Neural cell (in vitro differentiated cells): ENCODE measurements around the gene SAMD4A. TPM values are rescaled to one million over a fixed set of nuclear protein-coding genes. Genes with fewer than 3 reads are reported as not detected.

ENCODE experiments used
- H2AFZ ChIP-seq: fragments of 200-600, 300-800 bp; sonication (generic), shearing (Covaris generic); 2 replicates; pipeline ENCODE4 v1.6.0; 2014; ENCODE audit warnings: low read depth, mild to moderate bottlenecking, antibody characterized with exemption, low read length, moderate library complexity
- H3F3A ChIP-seq: fragments of 200-600 bp; shearing (Covaris generic); 2 replicates; pipeline ENCODE4 v1.6.1; 2016; ENCODE audit warnings: mild to moderate bottlenecking, moderate library complexity, mixed read lengths, antibody characterized with exemption, low read length; ENCODE audit not compliant: insufficient read depth, poor library complexity, severe bottlenecking
- H3K27ac ChIP-seq: fragments of 200-600, 300-800 bp; sonication (generic), shearing (Covaris generic); 2 replicates; pipeline ENCODE4 v1.5.1; 2014; ENCODE audit warnings: mild to moderate bottlenecking, low read length, moderate library complexity
- H3K27me3 ChIP-seq: fragments of 300-800, 200-600 bp; sonication (generic), shearing (Covaris generic); 2 replicates; pipeline ENCODE4 v1.6.0; 2014; ENCODE audit warnings: mild to moderate bottlenecking, low read depth, low read length, moderate library complexity; ENCODE audit not compliant: insufficient read depth
- H3K36me3 ChIP-seq: fragments of 300-800, 200-600 bp; sonication (generic), shearing (Covaris generic); 2 replicates; pipeline ENCODE4 v1.5.1; 2014; ENCODE audit warnings: mild to moderate bottlenecking, antibody characterized with exemption, low read length, moderate library complexity; ENCODE audit not compliant: insufficient read depth
- H3K4me2 ChIP-seq: fragments of 300-800, 200-600 bp; sonication (generic), shearing (Covaris generic); 2 replicates; pipeline ENCODE4 v1.6.0; 2014; ENCODE audit warnings: mild to moderate bottlenecking, low read length
- H3K4me3 ChIP-seq: fragments of 300-800, 200-600 bp; sonication (generic), shearing (Covaris generic); 2 replicates; pipeline ENCODE4 v1.5.1; 2014; ENCODE audit warnings: mild to moderate bottlenecking, low read length, moderate library complexity
- H3K79me2 ChIP-seq: fragments of 200-600 bp; shearing (Covaris generic); replicated peaks from 2 replicates; pipeline ENCODE4 v1.6.0; 2014; ENCODE audit warnings: mild to moderate bottlenecking, low read length, moderate library complexity; ENCODE audit not compliant: insufficient read depth
- H3K9ac ChIP-seq: fragments of 300-800, 200-600 bp; sonication (generic), shearing (Covaris generic); 2 replicates; pipeline ENCODE4 v1.6.1; 2016; ENCODE audit warnings: mild to moderate bottlenecking, low read length, mixed read lengths
- H3K9me2 ChIP-seq: fragments of 200-600 bp; shearing (Covaris generic); 2 replicates; pipeline ENCODE4 v1.6.1; 2016; ENCODE audit warnings: mild to moderate bottlenecking, low read length, mixed read lengths; ENCODE audit not compliant: insufficient read depth
- H3K9me3 ChIP-seq: fragments of 200-600, 300-800 bp; sonication (generic), shearing (Covaris generic); 2 replicates; pipeline ENCODE4 v1.6.1; 2016; ENCODE audit warnings: mild to moderate bottlenecking, mixed run types, low read length, moderate library complexity, mixed read lengths
- H4K20me1 ChIP-seq: fragments of 200-600 bp; shearing (Covaris generic); 2 replicates; pipeline ENCODE4 v1.6.1; 2016; ENCODE audit warnings: mild to moderate bottlenecking, mixed run types; ENCODE audit not compliant: insufficient read depth
- CTCF ChIP-seq: fragments of 450-650 bp; IDR thresholded peaks from 2 replicates; pipeline ENCODE4 v1.5.1; 2014; ENCODE audit warnings: antibody characterized with exemption, mild to moderate bottlenecking, moderate library complexity; ENCODE audit not compliant: poor library complexity, severe bottlenecking
- EP300 ChIP-seq: fragments of 450-650 bp; conservative IDR thresholded peaks from 2 replicates; pipeline ENCODE4 v1.6.1; 2014; ENCODE audit warnings: antibody characterized with exemption, mild to moderate bottlenecking, moderate library complexity; ENCODE audit not compliant: poor library complexity, severe bottlenecking
- EZH2 ChIP-seq: fragments of 200-600, 300-800 bp; shearing (Covaris generic), sonication (generic); IDR thresholded peaks from 2 replicates; pipeline ENCODE4 v1.6.1; 2014; ENCODE audit warnings: antibody characterized with exemption, low read length, borderline replicate concordance, mild to moderate bottlenecking; ENCODE audit not compliant: insufficient read depth, poor library complexity, severe bottlenecking
- MXI1 ChIP-seq: fragments of 450-650 bp; conservative IDR thresholded peaks from 2 replicates; pipeline ENCODE4 v1.6.1; 2014; ENCODE audit warnings: antibody characterized with exemption, mild to moderate bottlenecking; ENCODE audit not compliant: poor library complexity, severe bottlenecking
- POLR2AphosphoS5 ChIP-seq: IDR thresholded peaks from 2 replicates; pipeline ENCODE4 v1.6.1; 2012
- RAD21 ChIP-seq: fragments of 450-650 bp; conservative IDR thresholded peaks from 2 replicates; pipeline ENCODE4 v1.6.1; 2014; ENCODE audit warnings: antibody characterized with exemption, mild to moderate bottlenecking, moderate library complexity
- REST ChIP-seq: IDR thresholded peaks from 2 replicates; pipeline ENCODE4 v1.6.1; 2012; ENCODE audit warnings: borderline replicate concordance
- SMC3 ChIP-seq: fragments of 450-650 bp; conservative IDR thresholded peaks from 2 replicates; pipeline ENCODE4 v1.6.1; 2014; ENCODE audit warnings: antibody characterized with exemption, mild to moderate bottlenecking, moderate library complexity; ENCODE audit not compliant: poor library complexity
- TAF1 ChIP-seq: IDR thresholded peaks from 2 replicates; pipeline ENCODE4 v1.6.1; 2012; ENCODE audit warnings: low read depth
- polyA plus RNA-seq: library from polyadenylated mRNA; depleted of rRNA; stranded (reverse); fragments of >200 nt; gene quantifications from 2 replicates; pipeline ENCODE4 v1.2.3, GENCODE V29; 2014

Gene SAMD4A
- polyA plus RNA-seq, 1 donor from 2014 or later: 1.0 TPM

DNA sequence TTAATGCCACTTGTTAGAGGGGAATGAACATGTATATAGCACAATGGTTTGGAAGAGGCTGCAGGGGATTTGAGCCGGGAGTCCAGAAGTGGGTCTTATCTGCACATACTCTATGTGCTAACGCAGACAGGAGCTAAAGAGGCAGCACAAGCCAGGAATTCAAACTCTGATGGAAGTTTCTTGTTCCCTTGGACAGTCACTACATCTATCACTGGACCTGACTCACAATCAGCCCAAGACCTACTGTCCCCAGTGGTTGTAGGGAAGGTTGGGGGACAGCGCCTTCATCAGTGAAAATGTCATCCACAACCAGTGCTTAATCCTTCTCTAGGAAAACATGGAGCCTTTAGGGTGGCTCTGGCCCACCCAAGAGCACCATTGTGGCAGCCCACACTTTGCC, 227.9 kb downstream of the SAMD4A start:
- H3F3A ChIP-seq: no peaks in the 10 kb centered on the region
- no peaks in the 10 kb centered on the region for H3K9me2 ChIP-seq
- no peaks in the 10 kb centered on the region for H4K20me1 ChIP-seq
- no peak overlapping the region for H3K27ac ChIP-seq
- H3K27me3 ChIP-seq: no peaks in the 10 kb centered on the region
- H3K4me2 ChIP-seq: no peak overlapping the region
- no peak overlapping the region for H3K9ac ChIP-seq
- no peak overlapping the region for H3K4me3 ChIP-seq
- H3K36me3 ChIP-seq: no peaks in the 10 kb centered on the region
- H3K79me2 ChIP-seq: no peaks in the 10 kb centered on the region
- H2AFZ ChIP-seq: no peak overlapping the region
- TF ChIP-seq POLR2AphosphoS5 (no peak), MXI1 (no peak), TAF1 (no peak), CTCF (no peak), REST (no peak), EP300 (no peak), RAD21 (no peak), EZH2 (no peak), SMC3 (no peak)
- H3K9me3 ChIP-seq: peaks cover 5% of the 10 kb centered on the region

GRCh38 chr14:54796961-54797360, 230.0 kb downstream of the SAMD4A start:
- Histone ChIP-seq H3K9ac (no peak overlapping the region), H3K4me2 (no peak overlapping the region), H3K9me2 (no peaks in the 10 kb centered on the region), H3K9me3 (peaks cover 5% of the 10 kb centered on the region), H3K27ac (no peak overlapping the region), H4K20me1 (no peaks in the 10 kb centered on the region), H3F3A (no peaks in the 10 kb centered on the region), H3K79me2 (no peaks in the 10 kb centered on the region), H3K27me3 (no peaks in the 10 kb centered on the region), H3K4me3 (no peak overlapping the region), H2AFZ (no peak overlapping the region), H3K36me3 (no peaks in the 10 kb centered on the region)
- TF ChIP-seq CTCF (no peak), MXI1 (no peak), EZH2 (no peak), TAF1 (no peak), POLR2AphosphoS5 (no peak), RAD21 (no peak), REST (no peak), EP300 (no peak), SMC3 (no peak)
